IPS DF 6.9 (cell line): ENCODE measurements around the gene PARG.
"Not testable (repeated sequence)": the region's sequence is repeated elsewhere in the genome, so short reads cannot be mapped to it uniquely, and the experiment has no call there.

Experiments
- DNase-seq: peaks from one replicate; pipeline ENCODE4 v3.0.0-alpha.2; 2013; ENCODE audit warnings: low read depth, low spot score
- H3K27ac ChIP-seq: one replicate; pipeline ENCODE4 v1.5.1; 2013; ENCODE audit warnings: low read length, control low read depth
- H3K27me3 ChIP-seq: 2 replicates; pipeline ENCODE4 v1.6.1; 2013; ENCODE audit warnings: mild to moderate bottlenecking, low read length; ENCODE audit not compliant: control insufficient read depth, insufficient read depth
- H3K36me3 ChIP-seq: 2 replicates; pipeline ENCODE4 v1.6.1; 2013; ENCODE audit warnings: low read length; ENCODE audit not compliant: control insufficient read depth, insufficient read depth
- H3K4me1 ChIP-seq: 2 replicates; pipeline ENCODE4 v1.6.1; 2013; ENCODE audit warnings: low read length; ENCODE audit not compliant: control insufficient read depth, insufficient read depth
- H3K4me3 ChIP-seq: 2 replicates; pipeline ENCODE4 v1.5.1; 2013; ENCODE audit warnings: mild to moderate bottlenecking, low read length
- H3K9me3 ChIP-seq: 2 replicates; pipeline ENCODE4 v1.6.1; 2013; ENCODE audit warnings: low read length, inconsistent platforms; ENCODE audit not compliant: control insufficient read depth, insufficient read depth
- WGBS: extraction: QIAGEN DNeasy Blood & Tissue Kit; methylation state at CpG from one replicate; pipeline ENCODE4 v1.1.7; 2013; ENCODE audit warnings: mixed read lengths, missing lambda C conversion rate; ENCODE audit not compliant: insufficient read length, insufficient coverage; 5-methylcytosine and 5-hydroxymethylcytosine counted together

PARG gene

GRCh38 chr10:49948142-49948541 is 6.3 kb upstream of the PARG start:
- H3K27me3 ChIP-seq, H3K9me3 ChIP-seq, H3K4me3 ChIP-seq, H3K27ac ChIP-seq, H3K36me3 ChIP-seq, H3K4me1 ChIP-seq, DNase-seq: not testable (repeated sequence)
- no CpG with 5 or more reads among the region's 2 CpGs for WGBS

- not testable (repeated sequence) for H3K4me1 ChIP-seq, H3K4me3 ChIP-seq, DNase-seq, H3K27ac ChIP-seq, H3K27me3 ChIP-seq, H3K9me3 ChIP-seq, H3K36me3 ChIP-seq
- WGBS, result no CpG with 5 or more reads among the region's 2 CpGs
Measured at GRCh38 chr10:49943607-49944006, 1.8 kb upstream of the PARG start.

DNA sequence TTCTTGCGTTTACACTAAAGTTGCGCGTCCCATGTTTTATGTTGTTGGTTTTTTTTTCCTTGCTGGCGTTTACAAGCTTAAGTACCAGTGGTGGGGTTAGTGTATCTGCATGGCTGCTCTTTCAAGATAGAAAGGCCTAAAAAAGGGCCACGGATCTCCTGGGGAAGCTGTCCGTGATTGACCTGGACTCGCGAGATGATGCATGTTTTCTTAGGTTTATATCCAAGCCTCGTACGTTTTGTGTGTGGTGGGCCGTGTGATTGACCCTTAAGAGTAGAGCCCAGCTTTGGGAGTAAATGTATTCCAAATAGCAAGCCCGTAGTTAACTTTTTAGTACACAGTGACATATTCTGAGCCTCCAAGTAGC is 495 bp upstream of the PARG start:
- no CpG with 5 or more reads among the region's 12 CpGs for WGBS
- DNase-seq, H3K27me3 ChIP-seq, H3K4me1 ChIP-seq, H3K36me3 ChIP-seq, H3K27ac ChIP-seq, H3K9me3 ChIP-seq: not testable (repeated sequence)
- H3K4me3 ChIP-seq, result peak overlapping the region; percentile 97

- H3K4me3 ChIP-seq, H3K36me3 ChIP-seq, H3K9me3 ChIP-seq, DNase-seq, H3K27me3 ChIP-seq, H3K27ac ChIP-seq, H3K4me1 ChIP-seq: not testable (repeated sequence)
- no CpG with 5 or more reads among the region's 7 CpGs for WGBS
Measured at GRCh38 chr10:49931959-49932728, 9.7 kb downstream of the PARG start.

- not testable (repeated sequence) for H3K4me3 ChIP-seq, H3K27ac ChIP-seq, DNase-seq, H3K4me1 ChIP-seq, H3K36me3 ChIP-seq, H3K27me3 ChIP-seq, H3K9me3 ChIP-seq
- no CpG with 5 or more reads among the region's 5 CpGs for WGBS
Measured at GRCh38 chr10:49931276-49931675, 10.6 kb downstream of the PARG start.

GRCh38 chr10:49923572-49923971 is 18.3 kb downstream of the PARG start:
- DNase-seq, H3K9me3 ChIP-seq, H3K27me3 ChIP-seq, H3K4me1 ChIP-seq, H3K27ac ChIP-seq, H3K4me3 ChIP-seq, H3K36me3 ChIP-seq: not testable (repeated sequence)
- WGBS, result no CpG with 5 or more reads among the region's 4 CpGs

DNA sequence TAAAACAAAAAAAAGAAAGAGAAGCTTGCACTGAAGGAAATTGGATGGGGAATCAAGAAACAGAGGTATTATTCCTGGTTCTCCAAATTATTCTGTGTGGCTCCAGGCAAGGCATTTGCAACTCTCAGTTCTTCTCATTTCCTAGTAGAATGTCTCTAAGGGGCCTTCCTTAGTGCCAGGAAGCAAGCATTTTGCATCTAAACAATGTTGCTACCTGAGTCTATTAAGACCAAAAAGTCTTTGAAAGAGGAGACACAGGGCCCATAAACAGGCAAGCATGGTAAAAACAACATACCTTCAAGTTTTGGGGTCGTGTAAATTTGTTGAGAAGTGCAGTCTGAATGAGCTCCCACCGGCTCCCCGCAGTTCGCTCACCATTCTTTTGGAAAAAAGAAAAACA is 19.8 kb downstream of the PARG start:
- not testable (repeated sequence) for H3K27ac ChIP-seq

GRCh38 chr10:49917927-49918326 is 23.9 kb downstream of the PARG start:
- not testable (repeated sequence) for H3K4me3 ChIP-seq, H3K4me1 ChIP-seq, H3K36me3 ChIP-seq, H3K9me3 ChIP-seq, H3K27me3 ChIP-seq, H3K27ac ChIP-seq, DNase-seq

More for the DNA sequence above, 19.8 kb downstream of the PARG start:
- not testable (repeated sequence) for DNase-seq, H3K4me1 ChIP-seq, H3K9me3 ChIP-seq, H3K36me3 ChIP-seq, H3K27me3 ChIP-seq, H3K4me3 ChIP-seq
- no CpG with 5 or more reads among the region's 4 CpGs for WGBS

DNA sequence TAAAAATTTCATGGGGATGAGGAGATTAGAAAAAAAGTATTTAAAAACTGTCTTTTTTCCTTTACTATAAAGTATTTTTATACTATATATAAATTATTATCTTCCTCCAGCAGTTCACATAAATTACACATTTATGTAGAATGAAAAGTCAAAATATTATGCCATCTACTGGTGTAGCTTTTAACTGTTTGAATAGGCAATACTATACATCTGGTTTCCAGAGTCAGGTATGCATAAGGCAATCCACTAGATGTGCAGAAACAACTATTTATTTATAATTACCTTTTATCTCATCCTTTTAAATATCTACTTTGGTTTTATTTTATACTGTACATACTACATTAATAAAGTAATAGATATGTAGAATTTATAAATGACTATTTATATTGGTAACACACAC is 25.4 kb downstream of the PARG start:
- H3K27me3 ChIP-seq, H3K27ac ChIP-seq, DNase-seq, H3K4me1 ChIP-seq, H3K9me3 ChIP-seq, H3K36me3 ChIP-seq, H3K4me3 ChIP-seq: not testable (repeated sequence)

GRCh38 chr10:49910295-49910694 is 31.5 kb downstream of the PARG start:
- not testable (repeated sequence) for H3K27me3 ChIP-seq, DNase-seq, H3K4me3 ChIP-seq, H3K27ac ChIP-seq, H3K4me1 ChIP-seq, H3K36me3 ChIP-seq, H3K9me3 ChIP-seq
- WGBS, result no CpG with 5 or more reads among the region's 1 CpG

DNA sequence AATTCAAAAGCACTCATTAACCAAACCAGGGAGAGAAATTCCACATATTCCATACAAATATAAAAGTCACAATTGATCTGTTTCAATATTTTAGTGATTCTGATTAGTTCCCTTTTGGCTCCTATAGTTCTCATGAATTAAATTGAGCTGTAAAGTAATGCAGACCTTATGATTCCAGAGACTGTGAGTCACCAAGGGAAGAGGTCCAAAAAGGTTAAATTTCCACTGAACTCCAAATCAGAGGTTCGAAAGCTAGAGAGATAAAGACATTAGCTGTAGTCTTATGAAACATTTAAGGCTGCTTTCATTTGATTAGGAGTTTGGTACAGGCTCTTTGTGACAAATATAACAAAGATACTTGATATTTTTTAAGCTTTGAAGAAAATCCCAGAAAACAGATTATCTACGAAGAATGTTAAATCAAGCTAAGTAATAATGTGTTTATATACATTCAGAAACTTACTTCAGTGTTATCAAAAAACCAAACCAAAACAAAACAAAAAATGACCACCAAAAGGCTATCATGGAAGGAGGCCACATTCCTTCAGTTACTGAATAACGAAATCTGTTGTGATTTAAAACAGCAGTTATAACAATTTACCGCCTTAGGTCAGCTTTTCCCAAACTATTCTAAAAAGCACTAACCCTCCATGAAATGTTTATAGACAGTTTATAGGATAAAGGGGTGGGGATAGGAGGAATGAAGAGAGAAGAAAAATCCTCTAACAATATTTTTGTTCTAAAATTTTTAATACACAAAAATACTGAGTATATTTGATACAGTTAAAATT is 33.3 kb downstream of the PARG start:
- H3K27me3 ChIP-seq, H3K27ac ChIP-seq, H3K4me1 ChIP-seq, H3K36me3 ChIP-seq, H3K4me3 ChIP-seq, DNase-seq, H3K9me3 ChIP-seq: not testable (repeated sequence)
- WGBS, result no CpG with 5 or more reads among the region's 4 CpGs
